GM10266 (cell line): ENCODE data around the gene ARHGAP42.

ENCODE experiments used
- DNase-seq: peaks from one replicate; pipeline ENCODE4 v3.0.0; 2012; ENCODE audit errors: extremely low spot score
- CTCF ChIP-seq: IDR thresholded peaks from 2 replicates; pipeline ENCODE4 v1.5.1; 2012; ENCODE audit warnings: mild to moderate bottlenecking, low read depth; ENCODE audit not compliant: control insufficient read depth, insufficient read depth; ENCODE audit errors: missing control alignments

Gene ARHGAP42

GRCh38 chr11:101030015-101030414, 342.9 kb downstream of the ARHGAP42 start:
- TF ChIP-seq CTCF, result no peak
- DNase-seq, result no peak

GRCh38 chr11:101030692-101031091, 343.6 kb downstream of the ARHGAP42 start:
- DNase-seq, result no peak
- no peak for TF ChIP-seq CTCF

GRCh38 chr11:101031713-101032112, 344.6 kb downstream of the ARHGAP42 start:
- TF ChIP-seq CTCF, result no peak
- no peak for DNase-seq

- DNase-seq, result no peak
- TF ChIP-seq CTCF, result no peak
Observed at GRCh38 chr11:101032991-101033390, 345.9 kb downstream of the ARHGAP42 start.

GRCh38 chr11:101034076-101034475, 347.0 kb downstream of the ARHGAP42 start:
- TF ChIP-seq CTCF, result no peak
- DNase-seq, result no peak

GRCh38 chr11:101035872-101036271, 348.8 kb downstream of the ARHGAP42 start:
- DNase-seq, result no peak

More at GRCh38 chr11:101035872-101036271, 348.8 kb downstream of the ARHGAP42 start:
- TF ChIP-seq CTCF, result no peak
